ENCODE measurements around the gene PHEX. TPM values are rescaled to one million over a fixed set of nuclear protein-coding genes. Genes with fewer than 3 reads are reported as not detected.

The PHEX gene
- total RNA-seq, 6 experiments from 2014 or later = 0.05 to 0.10 (median 0.07) TPM

GRCh38 chrX:22037911-22038537, 5.9 kb downstream of the PHEX start:
- H3K27ac Mint-ChIP-seq = no peak overlapping the region
- no peaks in the 10 kb centered on the region for H3K9me3 Mint-ChIP-seq
- no peak overlapping the region for H3K4me3 Mint-ChIP-seq
- DNase-seq = no peak
- no peaks in the 10 kb centered on the region for H3K36me3 Mint-ChIP-seq (ENCODE audit: low read depth)
- no peak for TF ChIP-seq CTCF (IDR thresholded peaks at IDR 0.05)
- no peaks in the 10 kb centered on the region; the same call in 1 of the 2 replicates for H3K27me3 Mint-ChIP-seq (ENCODE audit: insufficient read depth)
- H3K4me1 Mint-ChIP-seq (ENCODE audit: low read depth) = no peaks in the 10 kb centered on the region

GRCh38 chrX:22039541-22039940, 7.4 kb downstream of the PHEX start:
- no peak for DNase-seq
- no peak for TF ChIP-seq CTCF (IDR thresholded peaks at IDR 0.05)
- Mint-ChIP-seq H3K36me3 (ENCODE audit: low read depth) (no peaks in the 10 kb centered on the region), H3K4me3 (no peak overlapping the region), H3K27me3 (ENCODE audit: insufficient read depth) (no peaks in the 10 kb centered on the region; the same call in 1 of the 2 replicates), H3K27ac (no peak overlapping the region), H3K4me1 (ENCODE audit: low read depth) (no peaks in the 10 kb centered on the region), H3K9me3 (no peaks in the 10 kb centered on the region)

GRCh38 chrX:22040184-22040583, 8.1 kb downstream of the PHEX start:
- H3K27ac Mint-ChIP-seq = no peak overlapping the region
- no peaks in the 10 kb centered on the region for H3K36me3 Mint-ChIP-seq (ENCODE audit: low read depth)
- no peaks in the 10 kb centered on the region; the same call in 1 of the 2 replicates for H3K27me3 Mint-ChIP-seq (ENCODE audit: insufficient read depth)

GRCh38 chrX:22041907-22042530, 9.9 kb downstream of the PHEX start:
- no peaks in the 10 kb centered on the region for H3K36me3 Mint-ChIP-seq (ENCODE audit: low read depth)
- DNase-seq = no peak
- H3K4me3 Mint-ChIP-seq = no peak overlapping the region
- no peak for TF ChIP-seq CTCF (IDR thresholded peaks at IDR 0.05)
- no peaks in the 10 kb centered on the region; the same call in none of the 2 replicates for H3K27me3 Mint-ChIP-seq (ENCODE audit: insufficient read depth)
- no peak overlapping the region for H3K27ac Mint-ChIP-seq
- H3K9me3 Mint-ChIP-seq = no peaks in the 10 kb centered on the region
- no peaks in the 10 kb centered on the region for H3K4me1 Mint-ChIP-seq (ENCODE audit: low read depth)

More at GRCh38 chrX:22040184-22040583, 8.1 kb downstream of the PHEX start:
- Mint-ChIP-seq H3K9me3 (no peaks in the 10 kb centered on the region), H3K4me1 (ENCODE audit: low read depth) (no peaks in the 10 kb centered on the region), H3K4me3 (no peak overlapping the region)
- no peak for TF ChIP-seq CTCF (IDR thresholded peaks at IDR 0.05)
- DNase-seq = no peak

GRCh38 chrX:22043872-22044271, 11.7 kb downstream of the PHEX start:
- Mint-ChIP-seq H3K4me1 (ENCODE audit: low read depth) (no peaks in the 10 kb centered on the region), H3K4me3 (no peak overlapping the region), H3K27me3 (ENCODE audit: insufficient read depth) (no peaks in the 10 kb centered on the region; the same call in none of the 2 replicates), H3K9me3 (no peaks in the 10 kb centered on the region), H3K27ac (no peak overlapping the region), H3K36me3 (ENCODE audit: low read depth) (no peaks in the 10 kb centered on the region)
- TF ChIP-seq CTCF (IDR thresholded peaks at IDR 0.05) = no peak
- no peak for DNase-seq

All from HFFc6 (cell line).